Measurements from ENCODE around the gene C1RL. TPM values are rescaled to one million over a fixed set of nuclear protein-coding genes. Genes with fewer than 3 reads are reported as not detected.
A peak's percentile ranks its signal among the peaks of the same experiment; 100 is the strongest.

C1RL gene
- total and polyA plus RNA-seq, 12 donors: 4.5 to 24.9 (median 8.1) TPM

DNA sequence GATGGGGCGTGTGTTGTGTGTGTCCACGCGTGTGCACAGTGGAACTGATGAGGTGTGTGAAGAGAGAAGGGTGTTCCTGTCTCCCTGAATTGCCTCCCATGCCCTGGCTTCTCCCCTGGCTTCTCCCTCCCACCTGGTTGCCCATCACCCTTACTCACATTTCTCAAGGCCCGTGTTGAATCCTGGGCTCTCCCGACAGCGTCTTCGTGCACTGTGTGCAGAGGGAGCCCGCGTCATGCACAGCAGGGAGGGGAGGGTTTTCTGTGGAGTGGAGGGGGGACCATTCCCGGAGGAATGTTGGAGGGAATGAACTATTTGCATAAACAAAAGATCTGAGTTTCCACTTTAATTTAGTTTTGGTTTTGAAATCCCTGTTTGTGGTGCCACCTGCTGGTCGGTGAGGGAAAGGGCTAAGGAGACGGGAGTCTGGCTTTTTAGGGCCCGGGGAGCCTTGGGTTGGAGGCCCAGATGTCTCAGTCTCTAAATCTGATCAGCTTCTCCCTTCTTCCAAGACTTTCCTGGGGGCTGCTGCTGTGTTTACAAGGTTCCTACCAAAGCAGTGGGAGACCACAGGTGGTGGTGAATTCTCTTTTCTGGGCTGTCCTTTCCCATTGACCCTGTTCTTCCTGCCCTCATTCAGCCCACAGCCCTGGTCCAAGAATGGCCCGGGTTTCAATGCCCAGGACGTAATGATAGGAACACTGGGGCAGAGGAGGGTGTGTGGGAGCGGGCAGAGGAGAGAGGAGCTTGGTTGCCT lies 16.6 kb downstream of the C1RL start, which contains the start of gene C1R:
Gene C1R (minus strand): TSS at position 217 of the 757 bp plus-strand sequence. CDS start 57 bp downstream, at position 160.
- peaks cover 0 to 35% (median 0%) of the 10 kb centered on the region in 9 donors for H3K36me3 ChIP-seq
- intact Hi-C loops (cut with DNase I): loop anchor here in 8 of 10 donors (1.0 to 10.0 kb wide), 9 partner anchors 24 to 170 kb away; partner anchors contain the start of genes C1S (in 8 of the 8), C12orf57 (in 3 of the 8) and RNU7-1 (in 3 of the 8)
- H3K9me3 ChIP-seq: no peaks in the 10 kb centered on the region
- ATAC-seq (peak; percentile 74 to 88 (median 84)), DNase-seq (peak; percentile 66 to 77)
- H3K27ac ChIP-seq: peak within 1 kb of the TSS; percentile 46 to 84 (median 79)
- peaks cover 0 to 26% (median 16%) of the 10 kb centered on the region in 9 donors for H3K4me1 ChIP-seq
- no peaks in the 10 kb centered on the region for H3K27me3 ChIP-seq
- H3K4me3 ChIP-seq: peak within 1 kb of the TSS; percentile 9 to 67 (median 58)
- WGBS, 2 donors: 15 to 24% methylated on average over 16 of the region's 16 CpGs
- TF ChIP-seq, protein P1, sequence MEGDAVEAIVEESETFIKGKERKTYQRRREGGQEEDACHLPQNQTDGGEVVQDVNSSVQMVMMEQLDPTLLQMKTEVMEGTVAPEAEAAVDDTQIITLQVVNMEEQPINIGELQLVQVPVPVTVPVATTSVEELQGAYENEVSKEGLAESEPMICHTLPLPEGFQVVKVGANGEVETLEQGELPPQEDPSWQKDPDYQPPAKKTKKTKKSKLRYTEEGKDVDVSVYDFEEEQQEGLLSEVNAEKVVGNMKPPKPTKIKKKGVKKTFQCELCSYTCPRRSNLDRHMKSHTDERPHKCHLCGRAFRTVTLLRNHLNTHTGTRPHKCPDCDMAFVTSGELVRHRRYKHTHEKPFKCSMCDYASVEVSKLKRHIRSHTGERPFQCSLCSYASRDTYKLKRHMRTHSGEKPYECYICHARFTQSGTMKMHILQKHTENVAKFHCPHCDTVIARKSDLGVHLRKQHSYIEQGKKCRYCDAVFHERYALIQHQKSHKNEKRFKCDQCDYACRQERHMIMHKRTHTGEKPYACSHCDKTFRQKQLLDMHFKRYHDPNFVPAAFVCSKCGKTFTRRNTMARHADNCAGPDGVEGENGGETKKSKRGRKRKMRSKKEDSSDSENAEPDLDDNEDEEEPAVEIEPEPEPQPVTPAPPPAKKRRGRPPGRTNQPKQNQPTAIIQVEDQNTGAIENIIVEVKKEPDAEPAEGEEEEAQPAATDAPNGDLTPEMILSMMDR (IDR thresholded peaks at IDR 0.05): peak; percentile 83 to 94 (median 91)

DNA sequence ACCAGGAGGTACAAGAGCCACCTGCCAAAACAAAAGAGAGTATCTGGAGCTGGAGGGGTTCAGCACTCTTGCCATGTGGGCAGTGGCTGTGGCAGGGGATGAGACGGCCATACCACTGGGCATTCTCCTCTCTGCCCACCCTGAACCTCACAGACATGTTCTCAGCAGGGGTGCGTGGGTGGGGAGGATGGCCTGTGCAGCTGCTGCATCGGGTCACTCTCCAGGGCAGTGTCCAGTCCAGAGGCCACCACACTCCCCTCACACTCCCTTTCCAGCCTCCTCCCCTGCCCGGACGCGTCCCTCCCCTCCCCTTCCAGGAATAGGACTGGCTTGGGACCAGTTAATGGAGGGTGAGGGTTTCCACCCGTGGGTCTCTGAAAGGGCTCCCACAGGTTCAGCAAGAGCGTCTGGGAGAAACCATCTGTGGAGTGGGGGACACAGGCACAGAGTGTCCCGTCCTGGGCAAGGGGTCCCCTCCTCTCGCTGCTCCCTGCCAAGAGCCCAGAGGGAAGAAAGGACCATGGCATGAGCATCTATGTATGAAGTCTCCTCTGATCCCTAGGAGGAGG lies 17.3 kb downstream of the C1RL start:
- H3K36me3 ChIP-seq: peaks cover 0 to 37% (median 0%) of the 10 kb centered on the region in 9 donors
- no peaks in the 10 kb centered on the region for H3K9me3 ChIP-seq
- peak; percentile 42 to 83 (median 76) for ATAC-seq
- TF ChIP-seq, protein P1 (IDR thresholded peaks at IDR 0.05): no peak
- H3K27me3 ChIP-seq: no peaks in the 10 kb centered on the region
- peak overlapping the region; percentile 9 to 67 (median 58) for H3K4me3 ChIP-seq
- peak overlapping the region; percentile 46 to 84 (median 79) for H3K27ac ChIP-seq
- peak; percentile 50 to 51 for DNase-seq
- H3K4me1 ChIP-seq: peaks cover 0 to 26% (median 16%) of the 10 kb centered on the region in 9 donors
- 31 to 40% methylated on average over 10 of the region's 10 CpGs for WGBS, 2 donors
- intact Hi-C loops (cut with DNase I): loop anchor here in 8 of 10 donors (1.0 to 10.0 kb wide), 9 partner anchors 23 to 169 kb away; partner anchors contain the start of genes C1S (in 8 of the 8), C12orf57 (in 3 of the 8) and RNU7-1 (in 3 of the 8)

DNA sequence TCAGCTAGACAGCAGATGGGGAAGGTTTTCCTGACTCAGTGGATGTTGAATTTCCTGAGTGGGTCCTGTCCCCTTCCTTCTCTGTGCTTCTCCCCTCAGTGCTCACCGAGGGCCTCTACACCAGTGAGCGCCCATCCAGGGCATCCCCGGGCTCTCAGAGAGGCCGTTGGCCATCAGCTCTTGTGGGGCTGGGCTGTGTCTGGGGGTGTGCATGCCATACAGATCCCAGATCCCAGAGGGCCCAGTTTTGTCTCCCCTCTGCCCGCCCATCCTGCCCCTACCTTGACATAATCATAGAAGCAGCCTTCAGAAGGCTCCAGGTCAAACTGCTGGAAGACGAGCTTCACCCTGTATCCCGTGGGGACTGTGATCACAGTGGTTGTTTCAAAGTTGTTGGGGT lies 17.8 kb downstream of the C1RL start:
- intact Hi-C loops (cut with DNase I): loop anchor here in 6 of 10 donors (5.0 to 10.0 kb wide), 6 partner anchors 124 to 169 kb away; partner anchors contain the start of genes C12orf57 (in 3 of the 6) and RNU7-1 (in 3 of the 6)
- peak overlapping the region; percentile 46 to 84 (median 79) for H3K27ac ChIP-seq
- DNase-seq: no peak
- ATAC-seq: peak in 1 of 8 donors; percentile 2
- H3K27me3 ChIP-seq: no peaks in the 10 kb centered on the region
- H3K36me3 ChIP-seq: peaks cover 0 to 38% (median 0%) of the 10 kb centered on the region in 9 donors
- no peaks in the 10 kb centered on the region for H3K9me3 ChIP-seq
- TF ChIP-seq, protein P1 (IDR thresholded peaks at IDR 0.05): no peak
- WGBS, 2 donors: 84 to 87% methylated on average over 7 of the region's 7 CpGs
- H3K4me1 ChIP-seq: peaks cover 0 to 26% (median 16%) of the 10 kb centered on the region in 9 donors
- peak overlapping the region in 9 of 10 donors; percentile 37 to 67 (median 59) for H3K4me3 ChIP-seq

Data from heart right ventricle (tissue), 16 donors.